Stimulated activated CD4-positive, alpha-beta T cell treated with anti-CD3 and anti-CD28 coated beads, Interleukin-2, amount 100 ng/mL, for 48 hours (primary cell): Measurements from ENCODE around the gene H19.

Experiments
- DNase-seq, 2 donors: peaks; one replicate each; pipeline ENCODE4 v3.0.0-alpha.2; 2020

Gene H19

GRCh38 chr11:1946812-1947484, 50.7 kb downstream of the H19 start, which contains the start of gene MRPL23:
TSS of gene MRPL23 (plus strand) at chr11:1947332. CDS start at chr11:1947363, 31 bp downstream.
- DNase-seq: no peak
